ENCODE measurements around the gene CDKN2D. TPM values are rescaled to one million over a fixed set of nuclear protein-coding genes. Genes with fewer than 3 reads are reported as not detected.

CDKN2D gene
- total RNA-seq, 1 donor from 2014 or later = 9.4 TPM

DNA sequence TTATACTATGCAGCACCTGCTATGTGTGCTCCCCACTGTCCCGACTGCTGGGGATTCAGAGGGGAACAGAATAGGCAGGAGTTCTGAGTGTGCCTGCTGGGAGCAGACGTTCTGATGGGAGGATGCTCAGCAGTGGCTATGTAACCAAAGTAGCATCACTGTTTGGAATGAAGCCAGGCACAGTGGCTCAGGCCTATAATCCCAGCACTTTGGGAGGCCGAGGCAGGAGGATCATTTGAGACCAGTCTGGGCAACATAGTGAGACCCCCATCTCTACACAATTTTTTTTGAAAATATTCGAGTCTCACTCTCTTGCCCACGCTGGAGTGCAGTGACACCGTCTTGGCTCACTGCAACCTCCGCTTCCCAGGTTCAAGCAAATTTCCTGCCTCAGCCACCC, 19.0 kb downstream of the CDKN2D start:
- DNase-seq = no peak
- Histone ChIP-seq H3K4me1 (peaks cover 13% of the 10 kb centered on the region), H3K9me3 (replicated peaks) (no peaks in the 10 kb centered on the region), H3K4me3 (no peak overlapping the region), H3K27me3 (ENCODE audit: low read depth) (no peaks in the 10 kb centered on the region), H3K36me3 (peaks cover 85% of the 10 kb centered on the region), H3K27ac (replicated peaks) (no peak overlapping the region)
- intact Hi-C loops (cut with micrococcal nuclease) = no loop called here
- TF ChIP-seq, protein P1, sequence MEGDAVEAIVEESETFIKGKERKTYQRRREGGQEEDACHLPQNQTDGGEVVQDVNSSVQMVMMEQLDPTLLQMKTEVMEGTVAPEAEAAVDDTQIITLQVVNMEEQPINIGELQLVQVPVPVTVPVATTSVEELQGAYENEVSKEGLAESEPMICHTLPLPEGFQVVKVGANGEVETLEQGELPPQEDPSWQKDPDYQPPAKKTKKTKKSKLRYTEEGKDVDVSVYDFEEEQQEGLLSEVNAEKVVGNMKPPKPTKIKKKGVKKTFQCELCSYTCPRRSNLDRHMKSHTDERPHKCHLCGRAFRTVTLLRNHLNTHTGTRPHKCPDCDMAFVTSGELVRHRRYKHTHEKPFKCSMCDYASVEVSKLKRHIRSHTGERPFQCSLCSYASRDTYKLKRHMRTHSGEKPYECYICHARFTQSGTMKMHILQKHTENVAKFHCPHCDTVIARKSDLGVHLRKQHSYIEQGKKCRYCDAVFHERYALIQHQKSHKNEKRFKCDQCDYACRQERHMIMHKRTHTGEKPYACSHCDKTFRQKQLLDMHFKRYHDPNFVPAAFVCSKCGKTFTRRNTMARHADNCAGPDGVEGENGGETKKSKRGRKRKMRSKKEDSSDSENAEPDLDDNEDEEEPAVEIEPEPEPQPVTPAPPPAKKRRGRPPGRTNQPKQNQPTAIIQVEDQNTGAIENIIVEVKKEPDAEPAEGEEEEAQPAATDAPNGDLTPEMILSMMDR (IDR thresholded peaks at IDR 0.05; ENCODE audit: borderline replicate concordance) = no peak

DNA sequence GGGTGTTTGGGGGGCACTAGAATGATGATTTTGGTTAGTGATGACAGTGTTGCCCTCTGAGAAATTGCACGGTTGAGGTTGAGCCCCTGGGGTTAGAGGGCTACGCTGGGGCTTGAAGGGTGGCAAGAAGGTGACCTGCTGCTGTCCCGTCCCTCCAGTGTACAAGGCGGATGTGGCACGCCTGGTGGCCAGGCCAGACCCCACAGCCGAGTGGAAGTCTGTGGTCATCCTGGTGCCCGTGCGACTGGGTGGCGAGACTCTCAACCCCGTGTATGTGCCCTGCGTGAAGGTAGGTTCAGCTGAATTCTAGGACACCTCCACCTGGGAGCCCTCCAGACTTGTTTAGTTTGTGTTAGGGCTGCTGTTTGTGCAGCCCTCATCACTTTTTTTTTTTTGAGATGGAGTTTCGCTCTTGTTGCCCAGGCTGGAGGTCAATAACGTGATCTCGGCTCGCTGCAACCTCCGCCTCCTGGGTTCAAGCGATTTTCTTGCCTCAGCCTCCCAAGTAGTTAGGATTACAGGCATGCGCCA, 20.0 kb downstream of the CDKN2D start:
- intact Hi-C loops (cut with micrococcal nuclease) = no loop called here
- Histone ChIP-seq H3K36me3 (peaks cover 76% of the 10 kb centered on the region), H3K27ac (replicated peaks) (no peak overlapping the region)

DNA sequence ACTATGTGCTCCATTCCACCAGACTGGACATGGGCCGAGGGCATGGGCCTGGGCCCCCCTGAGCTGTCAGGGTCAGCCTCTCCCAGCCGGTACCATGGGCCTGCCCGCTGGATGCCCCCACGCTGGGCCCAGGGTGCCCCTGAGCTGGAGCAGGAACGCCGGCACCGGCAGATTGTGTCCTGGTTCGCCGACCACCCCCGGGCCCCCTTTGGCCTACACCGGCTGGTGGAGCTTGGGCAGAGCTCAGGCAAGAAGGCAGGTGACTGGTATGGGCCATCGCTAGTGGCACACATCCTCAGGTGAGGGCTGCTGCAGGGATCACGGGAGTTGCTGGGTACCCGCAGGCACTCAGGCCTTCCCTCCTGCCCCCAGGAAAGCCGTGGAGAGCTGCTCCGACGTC, 22.0 kb downstream of the CDKN2D start:
- DNase-seq = no peak
- no peaks in the 10 kb centered on the region for H3K27me3 ChIP-seq (ENCODE audit: low read depth)
- TF ChIP-seq, protein P1 (IDR thresholded peaks at IDR 0.05; ENCODE audit: borderline replicate concordance) = no peak
- H3K4me1 ChIP-seq = peaks cover 30% of the 10 kb centered on the region
- H3K9me3 ChIP-seq (replicated peaks) = no peaks in the 10 kb centered on the region
- no peak overlapping the region for H3K27ac ChIP-seq (replicated peaks)
- intact Hi-C loops (cut with micrococcal nuclease) = no loop called here
- no peak overlapping the region for H3K4me3 ChIP-seq
- H3K36me3 ChIP-seq = peaks cover 56% of the 10 kb centered on the region

More for the DNA sequence above, 20.0 kb downstream of the CDKN2D start:
- no peaks in the 10 kb centered on the region for H3K27me3 ChIP-seq (ENCODE audit: low read depth)
- no peaks in the 10 kb centered on the region for H3K9me3 ChIP-seq (replicated peaks)
- H3K4me1 ChIP-seq = peaks cover 22% of the 10 kb centered on the region
- TF ChIP-seq, protein P1 (IDR thresholded peaks at IDR 0.05; ENCODE audit: borderline replicate concordance) = no peak
- no peak overlapping the region for H3K4me3 ChIP-seq
- DNase-seq = no peak

DNA sequence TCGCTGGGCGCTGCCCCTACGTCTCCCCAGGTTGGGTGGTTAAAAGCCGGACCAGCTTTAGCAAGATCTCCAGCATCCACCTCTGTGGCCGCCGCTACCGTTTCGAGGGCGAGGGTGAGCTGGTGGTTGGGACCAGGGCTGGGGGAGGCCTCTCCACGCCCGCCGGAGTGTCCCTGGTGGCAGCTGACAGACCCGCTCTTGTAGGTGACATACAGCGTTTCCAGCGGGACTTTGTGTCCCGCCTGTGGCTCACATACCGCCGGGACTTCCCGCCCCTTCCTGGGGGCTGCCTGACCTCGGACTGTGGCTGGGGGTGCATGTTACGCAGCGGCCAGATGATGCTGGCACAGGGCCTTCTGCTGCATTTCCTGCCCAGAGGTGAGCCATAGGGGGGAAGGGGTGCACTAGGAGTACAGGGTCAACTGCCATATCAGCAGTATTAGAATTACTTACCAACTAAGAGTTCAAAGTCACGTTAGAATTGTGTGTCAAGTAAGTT, 24.0 kb downstream of the CDKN2D start:
- H3K27me3 ChIP-seq (ENCODE audit: low read depth) = no peaks in the 10 kb centered on the region
- H3K27ac ChIP-seq (replicated peaks) = peak overlapping the region; percentile 91
- H3K4me3 ChIP-seq = peak overlapping the region; percentile 87
- intact Hi-C loops (cut with micrococcal nuclease) = no loop called here
- peaks cover 36% of the 10 kb centered on the region for H3K36me3 ChIP-seq
- no peak for DNase-seq
- H3K4me1 ChIP-seq = peaks cover 30% of the 10 kb centered on the region
- no peaks in the 10 kb centered on the region for H3K9me3 ChIP-seq (replicated peaks)
- TF ChIP-seq, protein P1 (IDR thresholded peaks at IDR 0.05; ENCODE audit: borderline replicate concordance) = no peak

DNA sequence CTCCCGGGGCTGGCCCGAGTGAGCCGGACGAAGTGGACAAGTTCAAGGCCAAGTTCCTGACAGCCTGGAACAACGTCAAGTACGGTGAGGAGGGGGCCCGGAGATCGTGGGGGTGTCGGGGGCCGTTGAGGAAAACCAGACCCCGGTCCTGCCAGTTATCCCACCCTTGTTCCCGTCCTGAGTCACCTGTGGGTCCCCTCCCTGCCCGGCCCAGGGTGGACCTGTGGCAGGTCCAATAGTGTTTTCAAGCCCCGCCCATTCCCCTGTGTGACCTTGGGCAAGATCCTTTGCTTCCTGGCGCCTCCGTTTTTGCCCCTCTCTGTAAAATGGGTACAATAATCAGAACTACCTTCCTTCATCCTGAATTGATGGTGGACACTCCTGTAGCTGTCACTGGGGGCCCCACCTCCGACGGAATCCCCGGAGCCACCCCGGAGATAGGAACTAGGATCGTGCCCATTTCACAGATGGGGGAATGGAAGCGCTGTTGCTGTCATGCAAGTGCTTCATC, 24.5 kb downstream of the CDKN2D start:
- Histone ChIP-seq H3K4me3 (peak overlapping the region; percentile 87), H3K27ac (replicated peaks) (peak overlapping the region; percentile 91), H3K27me3 (ENCODE audit: low read depth) (peaks cover under 1% of the 10 kb centered on the region), H3K9me3 (replicated peaks) (no peaks in the 10 kb centered on the region), H3K36me3 (peaks cover 31% of the 10 kb centered on the region), H3K4me1 (peaks cover 30% of the 10 kb centered on the region)
- TF ChIP-seq, protein P1 (IDR thresholded peaks at IDR 0.05; ENCODE audit: borderline replicate concordance) = no peak
- intact Hi-C loops (cut with micrococcal nuclease) = no loop called here
- DNase-seq = peak; percentile 17
